Osteoblast (primary cell): Measurements from ENCODE around the gene BIN2. TPM values are rescaled to one million over a fixed set of nuclear protein-coding genes. Genes with fewer than 3 reads are reported as not detected.
"Not testable (repeated sequence)": the region's sequence is repeated elsewhere in the genome, so short reads cannot be mapped to it uniquely, and the experiment has no call there.

Experiments
- DNase-seq: peaks from one replicate; pipeline ENCODE4 v3.0.0; 2011; ENCODE audit warnings: low spot score, mixed read lengths; ENCODE audit not compliant: insufficient read length; ENCODE audit errors: missing footprints
- H2AFZ ChIP-seq: 2 replicates; pipeline ENCODE4 v1.6.0; 2011; ENCODE audit warnings: mild to moderate bottlenecking, low read length
- H3K27ac ChIP-seq: 2 replicates; pipeline ENCODE4 v1.5.1; 2011; ENCODE audit warnings: mild to moderate bottlenecking, low read depth, low read length, moderate library complexity
- H3K27me3 ChIP-seq: 2 replicates; pipeline ENCODE4 v1.6.0; 2012; ENCODE audit warnings: mild to moderate bottlenecking, control low read depth, inconsistent platforms, low read length, moderate library complexity; ENCODE audit not compliant: insufficient read depth
- H3K36me3 ChIP-seq: 2 replicates; pipeline ENCODE4 v1.5.1; 2011; ENCODE audit warnings: mild to moderate bottlenecking, low read length, control low read depth, moderate library complexity; ENCODE audit not compliant: insufficient read depth
- H3K4me1 ChIP-seq: 2 replicates; pipeline ENCODE4 v1.5.1; 2011; ENCODE audit warnings: mild to moderate bottlenecking, low read length, control low read depth, moderate library complexity; ENCODE audit not compliant: insufficient read depth
- H3K4me2 ChIP-seq: 2 replicates; pipeline ENCODE4 v1.6.0; 2011; ENCODE audit warnings: mild to moderate bottlenecking, low read length; ENCODE audit not compliant: insufficient read depth
- H3K4me3 ChIP-seq: fragments of 200-600 bp; sonication (generic); 3 replicates; pipeline ENCODE4 v1.5.1; 2012; ENCODE audit warnings: mild to moderate bottlenecking, low read length, inconsistent platforms; ENCODE audit not compliant: insufficient read depth
- H3K79me2 ChIP-seq: 2 replicates; pipeline ENCODE4 v1.6.0; 2012; ENCODE audit warnings: mild to moderate bottlenecking, low read length, control low read depth, inconsistent platforms; ENCODE audit not compliant: insufficient read depth
- H3K9me3 ChIP-seq: 2 replicates; pipeline ENCODE4 v1.5.1; 2011; ENCODE audit warnings: low read depth, low read length, control low read depth
- H4K20me1 ChIP-seq: 2 replicates; pipeline ENCODE4 v1.6.0; 2012; ENCODE audit warnings: mild to moderate bottlenecking, low read length, control low read depth; ENCODE audit not compliant: insufficient read depth
- CTCF ChIP-seq: IDR thresholded peaks from 2 replicates; pipeline ENCODE4 v1.5.1; 2011; ENCODE audit warnings: mild to moderate bottlenecking, low read depth, low read length, moderate library complexity; ENCODE audit errors: extremely low read depth
- total RNA-seq: library from RNA; depleted of rRNA; stranded (reverse); fragments of >200 nt; gene quantifications from 2 replicates; pipeline ENCODE4 v1.2.3, GENCODE V29; 2012

BIN2 gene
- total RNA-seq, 1 donor: under 0.01 TPM

GRCh38 chr12:51281202-51281924 is 42.6 kb downstream of the BIN2 start:
- H3K4me3 ChIP-seq: no peak overlapping the region
- peaks cover 7% of the 10 kb centered on the region for H3K4me1 ChIP-seq
- no peak overlapping the region for H3K27ac ChIP-seq
- H4K20me1 ChIP-seq: no peaks in the 10 kb centered on the region
- no peak for TF ChIP-seq CTCF
- H3K4me2 ChIP-seq: peak overlapping the region; percentile 40
- H3K9me3 ChIP-seq: no peaks in the 10 kb centered on the region
- H3K27me3 ChIP-seq: no peaks in the 10 kb centered on the region
- peak; percentile 67 for DNase-seq
- peak overlapping the region; percentile 57 for H2AFZ ChIP-seq
- H3K79me2 ChIP-seq: no peaks in the 10 kb centered on the region
- H3K36me3 ChIP-seq: no peaks in the 10 kb centered on the region

- TF ChIP-seq CTCF: no peak
- Histone ChIP-seq H3K9me3 (no peaks in the 10 kb centered on the region), H2AFZ (no peak overlapping the region), H3K4me1 (peaks cover 11% of the 10 kb centered on the region), H3K79me2 (no peaks in the 10 kb centered on the region), H3K36me3 (no peaks in the 10 kb centered on the region), H3K4me2 (no peak overlapping the region), H4K20me1 (no peaks in the 10 kb centered on the region), H3K27me3 (no peaks in the 10 kb centered on the region), H3K27ac (no peak overlapping the region), H3K4me3 (no peak overlapping the region)
- DNase-seq: no peak
Observed at GRCh38 chr12:51275088-51275487, 48.9 kb downstream of the BIN2 start.

GRCh38 chr12:51272810-51273209 is 51.2 kb downstream of the BIN2 start:
- H3K79me2 ChIP-seq: peaks cover 18% of the 10 kb centered on the region
- H3K27ac ChIP-seq, H2AFZ ChIP-seq, H4K20me1 ChIP-seq, H3K4me3 ChIP-seq, DNase-seq, H3K27me3 ChIP-seq, H3K9me3 ChIP-seq, H3K4me2 ChIP-seq, H3K36me3 ChIP-seq: not testable (repeated sequence)
- H3K4me1 ChIP-seq: peaks cover 21% of the 10 kb centered on the region

- peak overlapping the region; percentile 81 for H2AFZ ChIP-seq
- TF ChIP-seq CTCF: no peak
- H3K4me2 ChIP-seq: peak overlapping the region; percentile 100
- H3K27me3 ChIP-seq: no peaks in the 10 kb centered on the region
- H3K4me1 ChIP-seq: peaks cover 21% of the 10 kb centered on the region
- H3K79me2 ChIP-seq: peaks cover 31% of the 10 kb centered on the region
- DNase-seq: peak; percentile 95
- H3K27ac ChIP-seq: peak overlapping the region; percentile 78
- H4K20me1 ChIP-seq: no peaks in the 10 kb centered on the region
- no peaks in the 10 kb centered on the region for H3K36me3 ChIP-seq
- peak overlapping the region; percentile 82 for H3K4me3 ChIP-seq
- no peaks in the 10 kb centered on the region for H3K9me3 ChIP-seq
Observed at GRCh38 chr12:51270951-51271518, 52.9 kb downstream of the BIN2 start.
